HG03558 (cell line): ENCODE results near the gene THRA.

Experiments
- ATAC-seq: cut with Tn5 transposase; IDR thresholded peaks from one replicate; pipeline ENCODE4 v1.9.1; 2021; ENCODE audit warnings: moderate number of reproducible peaks; ENCODE audit not compliant: unreplicated experiment; ENCODE audit errors: extremely low read depth

The THRA gene

GRCh38 chr17:40063901-40064531 lies 1.3 kb downstream of the THRA start:
- no peak for ATAC-seq

- ATAC-seq: no peak
Observed at GRCh38 chr17:40064971-40065768, 2.4 kb downstream of the THRA start.

- no peak for ATAC-seq
Observed at GRCh38 chr17:40065769-40066510, 3.2 kb downstream of the THRA start.

- ATAC-seq: no peak
Observed at GRCh38 chr17:40067710-40068109, 4.9 kb downstream of the THRA start.

- ATAC-seq: no peak
Observed at GRCh38 chr17:40068129-40068581, 5.4 kb downstream of the THRA start.

GRCh38 chr17:40068584-40068916 lies 5.8 kb downstream of the THRA start:
- ATAC-seq: no peak

- ATAC-seq: no peak
Observed at GRCh38 chr17:40068917-40069750, 6.4 kb downstream of the THRA start.

- ATAC-seq: no peak
Observed at GRCh38 chr17:40069751-40070708, 7.3 kb downstream of the THRA start.

- no peak for ATAC-seq
Observed at GRCh38 chr17:40070709-40071312, 8.0 kb downstream of the THRA start.

- no peak for ATAC-seq
Observed at GRCh38 chr17:40071313-40072039, 8.7 kb downstream of the THRA start.

GRCh38 chr17:40072040-40072734 lies 9.4 kb downstream of the THRA start:
- ATAC-seq: no peak

- no peak for ATAC-seq
Observed at GRCh38 chr17:40072735-40073346, 10.1 kb downstream of the THRA start.

GRCh38 chr17:40073454-40074174 lies 10.8 kb downstream of the THRA start:
- ATAC-seq: no peak

GRCh38 chr17:40074175-40074512 lies 11.4 kb downstream of the THRA start:
- ATAC-seq: no peak

- no peak for ATAC-seq
Observed at GRCh38 chr17:40074871-40075200, 12.1 kb downstream of the THRA start.

GRCh38 chr17:40075201-40075941 lies 12.6 kb downstream of the THRA start:
- no peak for ATAC-seq
